GM18526 (cell line): ENCODE results near the gene ADAMTS8.

ENCODE experiments used
- POLR2A ChIP-seq: IDR thresholded peaks from 3 replicates; pipeline ENCODE4 v1.6.1; 2011; ENCODE audit not compliant: insufficient read length; ENCODE audit errors: extremely low read depth

ADAMTS8 gene

DNA sequence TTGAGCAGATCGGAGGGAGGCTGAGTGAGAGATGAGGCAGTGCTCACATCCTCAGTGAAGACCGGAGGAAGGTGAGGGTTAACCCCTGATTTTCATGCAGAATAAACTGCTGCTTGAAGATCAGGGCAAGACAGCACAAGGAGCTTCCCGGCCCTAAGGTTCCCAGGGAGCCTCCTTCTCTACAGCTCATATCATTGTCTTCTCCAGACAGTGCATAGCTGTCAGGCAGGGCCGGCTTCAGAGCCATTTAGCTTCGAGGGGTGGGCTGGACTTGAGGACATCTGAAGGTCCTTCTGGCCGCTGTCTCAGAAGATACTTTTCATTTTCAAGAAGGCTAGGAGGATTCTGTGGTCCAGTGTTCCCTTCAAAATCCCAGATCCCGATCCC lies 7.2 kb downstream of the ADAMTS8 start:
- no peak for TF ChIP-seq POLR2A

DNA sequence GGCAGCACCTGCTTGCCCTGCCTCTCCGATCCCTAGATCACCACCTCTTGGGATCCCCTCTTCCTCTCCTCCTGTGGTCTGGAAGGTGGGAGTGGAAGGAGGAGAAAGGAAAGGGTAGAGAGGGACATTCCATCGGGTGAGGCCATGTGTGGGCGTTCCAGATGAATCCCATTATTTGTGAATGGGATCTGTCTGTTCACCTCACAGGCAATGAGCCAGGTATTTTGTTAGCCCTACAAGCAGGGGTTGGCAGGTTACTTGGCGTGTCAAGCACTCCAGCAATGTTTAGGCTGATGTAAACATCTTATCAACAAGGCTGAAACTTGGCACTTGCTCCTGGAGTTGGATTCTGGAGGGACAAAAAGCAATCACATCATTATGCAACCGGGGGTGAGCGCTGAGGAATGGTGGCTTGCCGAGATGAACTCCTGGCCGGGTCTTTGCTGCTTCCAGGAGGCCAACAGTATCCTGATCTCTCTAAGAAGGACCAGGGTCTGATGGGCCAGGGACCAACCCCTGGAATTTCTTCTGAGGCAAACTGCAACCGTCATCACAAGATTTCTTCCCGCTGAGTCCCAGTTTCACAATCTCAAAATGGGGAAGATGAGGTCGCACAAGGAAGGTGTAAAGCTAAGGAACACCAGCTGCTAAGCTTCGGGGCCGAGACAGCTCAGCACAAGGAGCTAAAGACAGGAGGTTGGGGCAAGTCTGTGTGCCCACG lies 7.8 kb downstream of the ADAMTS8 start:
- no peak for TF ChIP-seq POLR2A

DNA sequence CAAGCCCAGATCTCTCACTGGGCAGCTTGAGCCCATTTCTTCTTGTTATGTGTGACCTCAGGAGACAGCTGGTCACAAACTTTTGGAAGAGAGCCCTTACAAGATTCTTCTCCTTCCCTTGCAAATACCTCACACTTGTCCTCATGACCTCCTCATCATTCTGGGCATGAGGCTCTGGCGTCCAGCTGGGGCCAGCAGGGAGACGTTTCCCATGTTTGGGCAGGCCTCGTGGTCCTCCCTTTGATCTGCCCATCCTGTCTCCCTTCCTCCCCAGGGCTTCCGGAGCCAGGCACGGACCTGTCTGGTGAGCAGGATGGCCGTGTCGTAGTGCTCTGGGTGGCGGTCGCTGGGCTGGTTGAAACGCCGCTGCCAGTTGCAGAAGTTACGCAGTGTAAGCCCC lies 9.7 kb downstream of the ADAMTS8 start:
- no peak for TF ChIP-seq POLR2A

DNA sequence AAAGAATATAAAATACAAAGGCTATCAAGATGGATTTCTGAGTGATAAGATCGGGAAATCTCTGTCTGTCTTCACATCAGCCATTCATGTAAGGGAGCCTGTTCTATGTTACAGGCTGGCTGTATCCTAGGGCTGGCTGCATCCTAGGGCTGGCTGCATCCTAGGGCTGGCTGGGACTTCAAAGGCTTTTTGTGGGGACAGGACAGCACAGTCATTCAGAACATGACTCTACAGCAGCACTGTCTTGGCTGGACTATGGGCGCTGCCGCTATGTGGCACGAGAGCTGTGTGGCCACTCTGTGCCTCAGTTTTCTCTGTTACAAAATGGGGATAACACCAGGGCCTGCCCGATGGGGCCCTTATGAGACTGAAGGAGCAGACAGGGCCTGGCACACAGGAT lies 10.2 kb downstream of the ADAMTS8 start:
- TF ChIP-seq POLR2A = no peak

- TF ChIP-seq POLR2A = no peak
Measured at GRCh38 chr11:130416906-130417305, 11.5 kb downstream of the ADAMTS8 start.

DNA sequence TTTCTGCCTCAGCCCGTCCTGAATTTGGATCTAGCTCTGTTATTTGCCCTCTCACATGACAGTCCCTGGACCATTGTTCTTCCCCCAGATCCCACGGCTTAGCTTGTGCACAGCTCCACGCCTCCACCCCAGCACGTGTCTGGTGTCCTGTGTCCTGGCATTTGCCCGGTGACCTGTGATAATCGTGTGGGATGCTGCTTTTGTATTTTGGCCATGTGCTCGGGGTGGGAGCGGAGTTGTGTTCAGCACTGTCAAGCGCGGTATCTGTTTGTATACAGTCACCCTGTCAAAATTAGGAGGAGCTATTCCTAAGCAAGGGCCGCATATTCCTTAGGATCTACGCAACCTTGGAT lies 11.9 kb downstream of the ADAMTS8 start:
- no peak for TF ChIP-seq POLR2A

DNA sequence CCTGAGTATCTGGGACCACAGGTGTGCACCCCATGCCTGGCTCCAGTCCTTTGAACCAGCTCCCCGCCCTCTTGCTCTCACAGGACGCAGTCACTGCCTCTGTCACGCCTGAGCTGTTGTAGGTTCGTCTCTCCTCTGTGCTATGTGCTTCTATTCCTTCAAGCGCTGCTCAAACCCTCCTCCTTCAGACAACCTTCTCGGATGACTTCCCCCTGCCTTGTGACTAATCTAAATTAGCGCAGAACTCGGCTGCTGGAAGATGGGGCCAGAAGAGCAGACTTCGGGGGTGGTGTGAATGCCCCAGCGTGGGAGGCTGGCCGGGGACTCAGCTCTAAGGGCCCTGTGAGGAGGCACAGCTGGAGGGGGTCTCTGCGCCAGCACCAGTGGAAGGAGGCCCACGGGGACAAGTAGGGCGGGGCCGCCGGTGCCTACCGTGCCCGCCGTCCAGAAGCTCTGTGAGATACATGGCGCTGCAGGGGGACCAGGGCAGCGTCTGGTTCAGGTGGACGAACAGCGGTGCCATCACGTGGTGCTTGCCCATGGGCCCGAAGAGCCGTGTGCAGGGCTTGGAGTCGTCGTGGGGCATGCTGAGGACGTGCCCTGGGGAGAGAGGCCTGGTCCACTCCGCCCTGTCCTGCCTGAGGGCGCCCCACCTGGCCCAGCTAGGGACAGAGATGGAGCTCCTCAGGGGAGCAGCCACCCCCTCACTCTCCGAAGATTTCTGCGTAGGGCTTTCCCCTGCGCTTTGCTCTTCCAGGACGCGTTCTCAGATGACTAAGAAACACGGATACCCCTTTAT lies 12.5 kb downstream of the ADAMTS8 start:
- no peak for TF ChIP-seq POLR2A

DNA sequence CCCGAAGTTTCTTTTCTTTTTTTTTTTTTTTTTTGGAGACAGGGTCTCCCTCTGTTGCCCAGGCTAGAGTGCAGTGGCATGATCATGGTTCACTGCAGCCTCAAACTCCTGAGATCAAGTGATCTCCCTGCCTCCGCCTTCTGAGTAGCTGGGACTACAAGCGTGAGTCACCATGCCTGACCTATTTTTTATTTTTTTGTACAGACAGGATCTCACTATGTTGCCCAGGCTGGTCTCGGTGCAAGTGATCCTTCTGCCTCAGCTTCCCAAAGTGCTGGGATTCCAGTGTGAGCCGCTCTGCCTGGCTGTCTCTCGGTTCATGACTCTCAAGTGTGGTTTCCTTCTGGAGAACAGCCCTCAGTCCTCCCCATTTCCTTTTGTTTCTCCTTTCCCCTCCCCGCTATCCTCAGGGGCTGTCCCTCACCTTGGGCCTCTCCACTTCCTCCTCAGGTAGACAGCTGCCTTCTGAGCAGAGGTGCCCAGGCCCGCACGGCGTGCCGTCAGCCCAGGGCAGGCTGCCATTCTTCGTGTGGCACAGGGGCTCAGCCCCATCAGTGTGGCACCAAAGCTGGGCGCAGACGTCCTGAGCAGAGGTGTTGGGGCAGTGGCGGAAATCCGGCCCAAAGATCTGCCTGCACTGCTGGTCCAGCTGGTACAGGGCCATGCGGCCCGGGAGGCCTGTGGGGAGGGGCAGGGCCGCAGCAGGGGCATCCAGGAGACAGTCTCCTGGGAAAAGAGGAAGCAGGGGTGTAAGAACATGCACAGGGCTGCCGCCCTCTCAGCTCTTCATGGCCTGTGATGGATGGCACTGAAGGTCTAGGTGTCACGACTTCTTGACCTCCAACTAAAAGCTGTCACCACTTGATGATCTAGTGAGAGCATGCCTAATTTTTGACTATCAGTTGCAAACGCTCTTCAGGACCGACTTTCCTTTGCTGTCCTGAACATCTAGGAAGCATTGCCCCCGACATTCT lies 14.0 kb downstream of the ADAMTS8 start:
- TF ChIP-seq POLR2A = no peak

GRCh38 chr11:130413405-130414106 lies 14.9 kb downstream of the ADAMTS8 start:
- TF ChIP-seq POLR2A = no peak

DNA sequence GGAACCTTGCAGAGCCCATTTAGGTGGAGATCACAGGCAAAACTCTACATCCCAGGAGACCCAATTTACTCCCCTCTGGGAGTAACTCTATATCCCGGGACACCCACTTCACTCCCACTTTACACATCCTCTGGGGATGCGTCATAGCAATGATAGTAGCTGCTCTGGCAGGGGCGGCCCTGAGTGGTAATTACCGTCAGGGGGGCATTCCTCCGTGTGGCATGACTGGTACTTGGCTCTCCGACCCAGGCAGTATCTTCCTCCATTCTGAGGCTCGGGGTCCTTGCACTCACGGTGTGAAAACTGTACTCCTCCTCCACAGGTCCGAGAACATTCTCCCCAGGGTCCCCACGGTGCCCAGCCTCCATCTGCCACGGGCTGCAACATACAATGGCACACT lies 17.2 kb downstream of the ADAMTS8 start:
- no peak for TF ChIP-seq POLR2A

DNA sequence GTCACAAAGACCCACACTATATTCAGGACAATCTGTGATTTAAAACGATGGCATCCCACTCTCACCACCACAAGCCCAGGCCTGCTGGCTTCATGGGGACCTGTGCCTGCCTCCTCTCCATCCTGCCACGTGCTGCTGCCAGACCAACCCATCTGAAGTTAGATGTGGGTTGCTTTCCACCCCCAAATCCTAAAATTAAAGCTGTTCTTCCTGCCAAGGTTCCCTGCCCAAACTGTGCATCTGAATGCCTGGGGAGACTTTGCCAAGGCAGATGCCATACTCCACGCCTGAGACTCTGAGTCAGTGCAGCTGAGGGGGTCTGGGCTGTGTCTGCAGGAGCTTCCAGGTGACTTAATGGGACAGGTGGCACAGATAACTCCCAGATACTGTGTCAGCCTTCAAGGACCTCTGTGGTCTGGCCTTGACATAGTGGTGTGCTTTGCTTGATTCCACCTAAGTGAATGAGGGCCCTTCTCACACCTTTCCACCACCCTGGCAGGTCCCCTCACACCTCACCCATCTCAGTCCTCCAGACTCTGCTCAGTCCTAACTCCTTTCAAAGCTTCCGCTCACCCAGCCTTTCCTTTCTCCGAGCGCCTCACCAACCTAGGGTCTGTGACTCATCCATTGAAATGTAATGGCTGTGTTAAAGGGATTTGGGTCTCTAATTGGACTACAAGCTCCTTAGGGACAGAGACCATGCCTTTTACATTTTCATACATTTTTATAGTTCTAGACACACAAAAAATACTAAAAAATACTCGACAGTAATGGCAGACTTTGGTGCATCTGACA lies 18.6 kb downstream of the ADAMTS8 start:
- no peak for TF ChIP-seq POLR2A

DNA sequence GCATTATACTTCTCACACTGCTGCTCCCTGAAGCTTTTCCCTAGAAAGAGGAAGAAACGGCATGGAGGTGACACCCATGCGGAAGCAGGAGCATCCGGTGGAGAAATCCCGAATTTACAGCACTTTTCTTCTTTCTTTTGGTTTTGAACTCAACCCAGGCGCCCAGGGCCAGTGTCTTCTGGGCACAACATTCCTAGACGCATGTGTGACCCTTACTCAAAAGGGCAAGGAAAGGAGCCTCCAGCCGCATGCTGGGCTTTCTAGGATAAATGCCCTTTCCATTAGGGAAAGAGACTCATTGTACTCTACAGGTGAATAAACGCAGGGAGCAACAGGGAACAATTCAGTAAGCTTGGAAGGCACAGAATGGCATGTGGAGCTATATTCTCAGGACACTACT lies 19.5 kb downstream of the ADAMTS8 start:
- no peak for TF ChIP-seq POLR2A

GRCh38 chr11:130408401-130408890 lies 20.0 kb downstream of the ADAMTS8 start:
- no peak for TF ChIP-seq POLR2A

DNA sequence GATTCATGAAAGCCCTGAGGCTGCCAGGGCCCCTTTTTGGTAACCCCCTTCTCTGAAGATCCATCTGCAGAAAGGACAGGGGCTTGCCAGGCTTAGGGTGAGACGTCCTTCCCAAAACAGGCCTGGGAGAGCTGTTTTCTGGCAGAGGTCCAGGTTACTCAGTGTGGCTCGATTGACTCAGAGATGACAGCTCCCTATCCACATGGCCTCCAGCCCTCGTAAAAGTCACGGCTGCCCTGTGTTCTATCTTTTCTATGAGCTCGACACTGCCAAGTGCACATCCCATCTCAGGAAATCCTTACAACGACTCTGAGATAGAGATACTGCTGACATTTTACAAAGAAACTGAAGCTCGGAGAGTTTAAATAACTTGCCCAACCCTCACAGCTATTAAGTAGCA lies 20.4 kb downstream of the ADAMTS8 start:
- TF ChIP-seq POLR2A = no peak
